Measurements from ENCODE around the gene FSTL4. TPM values are rescaled to one million over a fixed set of nuclear protein-coding genes. Genes with fewer than 3 reads are reported as not detected.

Gene FSTL4
- total RNA-seq, 2 donors from 2014 or later, result 4.4 to 5.5 TPM

DNA sequence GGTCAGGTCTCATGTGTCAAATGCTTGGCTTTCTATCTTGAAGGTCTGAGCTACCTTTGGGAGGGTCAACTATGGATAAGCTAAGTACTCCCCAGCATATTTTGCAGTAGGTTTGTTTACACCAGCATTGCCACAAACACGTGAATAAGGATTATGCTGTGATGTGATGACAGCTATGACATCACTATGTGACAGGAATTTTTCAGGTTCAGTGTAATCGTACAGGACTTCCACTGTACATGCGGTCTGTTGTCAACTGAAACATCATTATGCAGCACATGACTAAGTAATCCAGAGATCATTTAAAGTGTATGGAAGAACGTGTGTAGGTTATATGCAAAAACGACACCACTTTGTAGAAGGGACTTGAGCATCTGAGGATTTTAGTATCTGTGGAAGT, 104.0 kb downstream of the FSTL4 start:
- Histone ChIP-seq H3K4me1 (ENCODE audit: control insufficient read depth, insufficient read depth, low read length) (no peaks in the 10 kb centered on the region), H3K9ac (ENCODE audit: extremely low read depth, low read length, poor library complexity, severe bottlenecking) (no peak overlapping the region), H3K27me3 (ENCODE audit: control insufficient read depth, insufficient read depth, low read length, poor library complexity, severe bottlenecking) (no peaks in the 10 kb centered on the region), H3K36me3 (ENCODE audit: control insufficient read depth, insufficient read depth, low read length) (no peaks in the 10 kb centered on the region), H3K4me3 (ENCODE audit: low read length) (no peak overlapping the region), H3K27ac (ENCODE audit: low read depth, low read length) (no peak overlapping the region), H3K9me3 (ENCODE audit: control insufficient read depth, low read length) (no peaks in the 10 kb centered on the region)
- 90 to 100% methylated on average over 5 of the region's 5 CpGs for WGBS, 2 experiments (ENCODE audit: insufficient coverage in 1 of 2, insufficient read length in 1 of 2)
- H3K36me3 Mint-ChIP-seq (ENCODE audit: low read depth), result no peaks in the 10 kb centered on the region
- H3K27ac Mint-ChIP-seq, result no peak overlapping the region
- H3K27me3 Mint-ChIP-seq (ENCODE audit: insufficient read depth), result peaks cover 2% of the 10 kb centered on the region
- DNase-seq, result peak; percentile 7
- no peaks in the 10 kb centered on the region for H3K9me3 Mint-ChIP-seq
- H3K4me3 Mint-ChIP-seq, result no peak overlapping the region
- TF ChIP-seq, protein P1, sequence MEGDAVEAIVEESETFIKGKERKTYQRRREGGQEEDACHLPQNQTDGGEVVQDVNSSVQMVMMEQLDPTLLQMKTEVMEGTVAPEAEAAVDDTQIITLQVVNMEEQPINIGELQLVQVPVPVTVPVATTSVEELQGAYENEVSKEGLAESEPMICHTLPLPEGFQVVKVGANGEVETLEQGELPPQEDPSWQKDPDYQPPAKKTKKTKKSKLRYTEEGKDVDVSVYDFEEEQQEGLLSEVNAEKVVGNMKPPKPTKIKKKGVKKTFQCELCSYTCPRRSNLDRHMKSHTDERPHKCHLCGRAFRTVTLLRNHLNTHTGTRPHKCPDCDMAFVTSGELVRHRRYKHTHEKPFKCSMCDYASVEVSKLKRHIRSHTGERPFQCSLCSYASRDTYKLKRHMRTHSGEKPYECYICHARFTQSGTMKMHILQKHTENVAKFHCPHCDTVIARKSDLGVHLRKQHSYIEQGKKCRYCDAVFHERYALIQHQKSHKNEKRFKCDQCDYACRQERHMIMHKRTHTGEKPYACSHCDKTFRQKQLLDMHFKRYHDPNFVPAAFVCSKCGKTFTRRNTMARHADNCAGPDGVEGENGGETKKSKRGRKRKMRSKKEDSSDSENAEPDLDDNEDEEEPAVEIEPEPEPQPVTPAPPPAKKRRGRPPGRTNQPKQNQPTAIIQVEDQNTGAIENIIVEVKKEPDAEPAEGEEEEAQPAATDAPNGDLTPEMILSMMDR (conservative IDR thresholded peaks at IDR 0.05), result no peak
- peaks cover 12% of the 10 kb centered on the region for H3K4me1 Mint-ChIP-seq

DNA sequence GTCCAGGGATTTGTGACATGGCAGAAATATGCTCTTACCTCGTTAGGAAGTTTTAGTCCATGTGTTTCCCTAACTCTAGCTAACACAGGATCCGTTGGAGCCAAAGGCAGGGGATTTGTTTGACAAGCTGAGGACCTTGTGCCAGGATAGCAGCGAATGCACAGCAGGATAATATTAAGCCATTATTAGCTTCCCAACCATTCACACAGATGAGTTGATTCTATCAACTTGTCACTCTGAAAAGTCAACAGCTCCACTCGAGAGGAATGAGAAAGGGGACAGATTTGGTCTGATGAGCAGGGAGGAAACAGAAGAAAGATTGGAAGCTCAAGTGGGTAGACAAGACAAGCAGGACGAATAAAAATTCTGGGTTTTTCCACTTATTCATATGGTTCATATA, 106.2 kb downstream of the FSTL4 start:
- H3K4me3 ChIP-seq (ENCODE audit: low read length), result no peak overlapping the region
- no peaks in the 10 kb centered on the region for H3K9me3 Mint-ChIP-seq
- H3K4me3 Mint-ChIP-seq, result no peak overlapping the region

DNA sequence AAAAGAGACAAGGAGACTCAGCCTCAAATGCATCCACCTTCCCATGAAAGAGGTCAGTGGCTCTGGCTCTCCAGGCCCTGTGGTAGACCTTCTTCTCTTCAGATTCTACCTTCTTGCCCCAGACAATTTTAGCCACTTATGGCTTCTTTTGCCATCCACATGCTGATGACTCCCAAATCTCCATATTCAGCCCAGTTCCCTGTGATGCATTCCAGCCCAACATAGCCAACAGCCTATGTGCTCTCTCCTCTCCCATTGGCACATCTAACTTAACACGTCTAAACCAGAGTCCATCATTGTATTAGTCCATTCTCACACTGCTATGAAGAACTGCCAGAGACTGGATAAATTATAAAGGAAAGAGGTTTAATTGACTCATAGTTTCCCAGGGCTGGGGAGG, 108.8 kb downstream of the FSTL4 start:
- no peak overlapping the region for H3K27ac ChIP-seq (ENCODE audit: low read depth, low read length)
- 71% methylated on average over 1 of the region's 1 CpG; no CpG with 5 or more reads in 1 of the 2 experiments for WGBS, 2 experiments (ENCODE audit: insufficient coverage in 1 of 2, insufficient read length in 1 of 2)
- no peaks in the 10 kb centered on the region for H3K27me3 Mint-ChIP-seq (ENCODE audit: insufficient read depth)

More for the DNA sequence above, 106.2 kb downstream of the FSTL4 start:
- H3K36me3 ChIP-seq (ENCODE audit: control insufficient read depth, insufficient read depth, low read length), result no peaks in the 10 kb centered on the region
- no peaks in the 10 kb centered on the region for H3K9me3 ChIP-seq (ENCODE audit: control insufficient read depth, low read length)
- Mint-ChIP-seq H3K4me1 (peaks cover 12% of the 10 kb centered on the region), H3K27ac (no peak overlapping the region), H3K27me3 (ENCODE audit: insufficient read depth) (no peaks in the 10 kb centered on the region), H3K36me3 (ENCODE audit: low read depth) (no peaks in the 10 kb centered on the region)
- DNase-seq, result peak; percentile 10
- 84 to 89% methylated on average over 4 to 5 of the region's 5 CpGs for WGBS, 2 experiments (ENCODE audit: insufficient coverage in 1 of 2, insufficient read length in 1 of 2)
- TF ChIP-seq, protein P1 (conservative IDR thresholded peaks at IDR 0.05), result no peak
- H3K27ac ChIP-seq (ENCODE audit: low read depth, low read length), result no peak overlapping the region
- H3K4me1 ChIP-seq (ENCODE audit: control insufficient read depth, insufficient read depth, low read length), result no peaks in the 10 kb centered on the region
- H3K27me3 ChIP-seq (ENCODE audit: control insufficient read depth, insufficient read depth, low read length, poor library complexity, severe bottlenecking), result no peaks in the 10 kb centered on the region
- no peak overlapping the region for H3K9ac ChIP-seq (ENCODE audit: extremely low read depth, low read length, poor library complexity, severe bottlenecking)

More for the DNA sequence above, 108.8 kb downstream of the FSTL4 start:
- Histone ChIP-seq H3K36me3 (ENCODE audit: control insufficient read depth, insufficient read depth, low read length) (no peaks in the 10 kb centered on the region), H3K4me1 (ENCODE audit: control insufficient read depth, insufficient read depth, low read length) (no peaks in the 10 kb centered on the region), H3K9me3 (ENCODE audit: control insufficient read depth, low read length) (no peaks in the 10 kb centered on the region), H3K4me3 (ENCODE audit: low read length) (no peak overlapping the region), H3K9ac (ENCODE audit: extremely low read depth, low read length, poor library complexity, severe bottlenecking) (no peak overlapping the region), H3K27me3 (ENCODE audit: control insufficient read depth, insufficient read depth, low read length, poor library complexity, severe bottlenecking) (no peaks in the 10 kb centered on the region)
- TF ChIP-seq, protein P1 (conservative IDR thresholded peaks at IDR 0.05), result no peak
- H3K4me1 Mint-ChIP-seq, result peaks cover 6% of the 10 kb centered on the region
- no peak overlapping the region for H3K27ac Mint-ChIP-seq
- DNase-seq, result peak; percentile 28
- no peaks in the 10 kb centered on the region for H3K36me3 Mint-ChIP-seq (ENCODE audit: low read depth)
- H3K9me3 Mint-ChIP-seq, result no peaks in the 10 kb centered on the region
- no peak overlapping the region for H3K4me3 Mint-ChIP-seq
